K562 (cell line): Measurements from ENCODE around the gene BAG5.

Source experiments
- CTCF ChIP-seq, 3 experiments: IDR thresholded peaks in 2 of 3; conservative IDR thresholded peaks in 1 of 3; 2 replicates each; pipeline ENCODE4 v1.5.1; 2011 to 2012; ENCODE audit warnings: low read length in 3 of 3, mild to moderate bottlenecking in 3 of 3, control low read depth in 2 of 3, improper control_type of control experiment in 1 of 3, inconsistent platforms in 1 of 3, low read depth in 1 of 3, mixed read lengths in 1 of 3, moderate library complexity in 1 of 3; ENCODE audit not compliant: insufficient read depth in 2 of 3
- ETV5 ChIP-seq: sonication (generic); formaldehyde crosslinking; IDR thresholded peaks from 2 replicates; pipeline ENCODE4 v1.4.0; 2020; ENCODE audit warnings: low read depth, mild to moderate bottlenecking, missing genetic modification reagents
- SOX6 ChIP-seq: fragments of 450-650 bp; IDR thresholded peaks from 2 replicates; pipeline ENCODE4 v1.6.1; 2014; ENCODE audit warnings: mild to moderate bottlenecking
- ZBTB7A ChIP-seq: IDR thresholded peaks from 2 replicates; pipeline ENCODE4 v1.6.1; 2011; ENCODE audit warnings: low read depth, mild to moderate bottlenecking, low read length, moderate library complexity, borderline replicate concordance; ENCODE audit not compliant: control insufficient read depth

- TF ChIP-seq CTCF (IDR thresholded peaks at IDR 0.05 in 2 of 3, conservative IDR thresholded peaks at IDR 0.05 in 1 of 3; ENCODE audit: insufficient read depth in 2 of 3, low read depth in 1 of 3, low read length in 3 of 3) (no peak), ETV5 (CRISPR knock-in tag) (no peak), ZBTB7A (no peak), SOX6 (no peak)
Measured at GRCh38 chr14:103545915-103546651, 16.4 kb downstream of the BAG5 start.
